K562 treated with DMSO at 1 percent for 12 hours (cell line): ENCODE measurements around the gene MAPK1IP1L. TPM values are rescaled to one million over a fixed set of nuclear protein-coding genes. Genes with fewer than 3 reads are reported as not detected.

Experiments used
- total RNA-seq: library from RNA; unstranded; fragments of 300-600 nt; gene quantifications from 2 replicates; pipeline ENCODE4 v1.2.3, GENCODE V29; 2022; ENCODE audit not compliant: insufficient read depth

MAPK1IP1L gene
- total RNA-seq, result 23.7 and 56.9 TPM in 2 replicates

GRCh38 chr14:55051423-55052268 is at the start of gene MAPK1IP1L:
MAPK1IP1L (plus strand) TSS chr14:55051647; CDS start chr14:55061684, 10,037 bp downstream.

GRCh38 chr14:55026793-55027561 is 24.5 kb upstream of the MAPK1IP1L start, which contains the start of the genes SOCS4 and WDHD1:
SOCS4 (plus strand) TSS chr14:55027236; CDS start chr14:55043042, 15,806 bp downstream.
WDHD1 (minus strand) TSS chr14:55027099; CDS start chr14:55026787, 312 bp downstream.

Other genes with a start within 250 kb of the MAPK1IP1L start
- 7.8 and 14.3 TPM in 2 replicates for gene GCH1, start 148.8 kb upstream of the MAPK1IP1L start, total RNA-seq
- gene WDHD1, start 24.5 kb upstream of the MAPK1IP1L start, total RNA-seq, result 7.5 and 18.1 TPM in 2 replicates
- gene SOCS4, start 24.4 kb upstream of the MAPK1IP1L start, total RNA-seq, result 1.8 and 9.6 TPM in 2 replicates
- gene LGALS3, start 77.6 kb downstream of the MAPK1IP1L start, total RNA-seq, result 10.3 and 13.5 TPM in 2 replicates
- 15.2 and 45.8 TPM in 2 replicates for gene DLGAP5, start 139.9 kb downstream of the MAPK1IP1L start, total RNA-seq
- gene FBXO34, start 219.8 kb downstream of the MAPK1IP1L start, total RNA-seq, result 8.5 and 19.0 TPM in 2 replicates